PC-3 (cell line): ENCODE data around the gene TCF7L1. TPM values are rescaled to one million over a fixed set of nuclear protein-coding genes. Genes with fewer than 3 reads are reported as not detected.

Source experiments
- ATAC-seq: fragments of 200-7000 bp; cut with Tn5 transposase; 2 replicates; pipeline ENCODE4 v1.9.1; 2020; ENCODE audit warnings: mild to moderate bottlenecking, moderate library complexity
- BruUV-seq: library from RNA; stranded (reverse); fragments of 400-500 nt; replicated peaks from 2 replicates; lab custom pipeline; 2021; lab: Mats Ljungman, UMichigan
- CTCF ChIA-PET: fragments of 300-600 bp; sonication (Branson Sonifier 250); formaldehyde crosslinking; loops from one replicate; lab custom pipeline; 2022; ENCODE audit warnings: antibody characterized with exemption; lab: Charles Lee
- POLR2A ChIA-PET: fragments of 300-600 bp; sonication (Branson Sonifier 250); formaldehyde crosslinking; loops from one replicate; lab custom pipeline; 2022; ENCODE audit warnings: antibody characterized with exemption; ENCODE audit not compliant: unreplicated experiment; lab: Charles Lee
- DNase-seq: peaks from one replicate; pipeline ENCODE4 v3.0.0-alpha.2; 2015
- H2AFZ ChIP-seq: fragments of 300-600 bp; sonication (generic); 2 replicates; pipeline ENCODE4 v1.6.0; 2016; ENCODE audit warnings: antibody characterized with exemption, low read length
- H3F3A ChIP-seq: fragments of 300-600 bp; sonication (generic); one replicate; pipeline ENCODE4 v1.6.0; 2017; ENCODE audit warnings: antibody characterized with exemption, low read length, control low read depth, mild to moderate bottlenecking; ENCODE audit not compliant: unreplicated experiment
- H3K27ac ChIP-seq: fragments of 300-600 bp; sonication (generic); 2 replicates; pipeline ENCODE4 v1.5.1; 2016; ENCODE audit warnings: mild to moderate bottlenecking, low read length
- H3K27me3 ChIP-seq: fragments of 300-600 bp; sonication (generic); 2 replicates; pipeline ENCODE4 v1.6.1; 2016; ENCODE audit warnings: low read length, mixed read lengths
- H3K36me3 ChIP-seq: fragments of 300-600 bp; sonication (generic); 2 replicates; pipeline ENCODE4 v1.6.1; 2016; ENCODE audit warnings: low read depth, mixed run types, low read length, mixed read lengths
- H3K4me1 ChIP-seq: fragments of 300-600 bp; sonication (generic); 2 replicates; pipeline ENCODE4 v1.5.1; 2016; ENCODE audit warnings: low read length; ENCODE audit not compliant: insufficient read depth
- H3K4me2 ChIP-seq: fragments of 300-600 bp; sonication (generic); 2 replicates; pipeline ENCODE4 v1.6.0; 2016; ENCODE audit warnings: low read length
- H3K4me3 ChIP-seq: fragments of 300-600 bp; sonication (generic); 2 replicates; pipeline ENCODE4 v1.5.1; 2016; ENCODE audit warnings: mild to moderate bottlenecking, low read length, mixed read lengths
- H3K79me2 ChIP-seq: fragments of 300-600 bp; sonication (generic); 2 replicates; pipeline ENCODE4 v1.6.1; 2017; ENCODE audit warnings: low read length, mixed read lengths
- H3K9ac ChIP-seq: fragments of 300-600 bp; sonication (generic); 2 replicates; pipeline ENCODE4 v1.6.0; 2016; ENCODE audit warnings: mild to moderate bottlenecking, low read length
- H3K9me2 ChIP-seq: fragments of 300-600 bp; sonication (generic); replicated peaks from 2 replicates; pipeline ENCODE4 v1.6.1; 2016; ENCODE audit warnings: mixed run types, low read length, mixed read lengths
- H3K9me3 ChIP-seq: fragments of 300-600 bp; sonication (generic); 2 replicates; pipeline ENCODE4 v1.6.1; 2016; ENCODE audit warnings: low read length, mixed read lengths
- H4K20me1 ChIP-seq: fragments of 300-600 bp; sonication (generic); 2 replicates; pipeline ENCODE4 v1.6.1; 2016; ENCODE audit warnings: low read length, mixed read lengths
- EZH2 ChIP-seq: fragments of 300-600 bp; sonication (generic); IDR thresholded peaks from one replicate; pipeline ENCODE4 v1.6.1; 2017; ENCODE audit warnings: antibody characterized with exemption, mild to moderate bottlenecking, low read length; ENCODE audit not compliant: unreplicated experiment
- EZH2phosphoT487 ChIP-seq: fragments of 300-600 bp; sonication (generic); IDR thresholded peaks from 2 replicates; pipeline ENCODE4 v1.6.1; 2018; ENCODE audit warnings: mild to moderate bottlenecking, antibody characterized with exemption, low read length, borderline replicate concordance
- intact Hi-C: fragments of 100-400 bp; cut with micrococcal nuclease; formaldehyde crosslinking; loops from 2 replicates; pipeline ENCODE4 v1.9.0; 2023
- total RNA-seq: library from RNA; depleted of rRNA; stranded (reverse); fragments of >200 nt; gene quantifications from 2 replicates; pipeline ENCODE4 v1.2.3, GENCODE V29; 2014
- TF ChIP-seq, protein P1 (sequence below): fragments of 300-600 bp; sonication (generic); conservative IDR thresholded peaks from 2 replicates; pipeline ENCODE4 v1.5.1; 2017; ENCODE audit warnings: antibody characterized with exemption, low read depth, mild to moderate bottlenecking, low read length

Gene TCF7L1
- total RNA-seq, 1 experiment from 2014 or later: 1.8 TPM

DNA sequence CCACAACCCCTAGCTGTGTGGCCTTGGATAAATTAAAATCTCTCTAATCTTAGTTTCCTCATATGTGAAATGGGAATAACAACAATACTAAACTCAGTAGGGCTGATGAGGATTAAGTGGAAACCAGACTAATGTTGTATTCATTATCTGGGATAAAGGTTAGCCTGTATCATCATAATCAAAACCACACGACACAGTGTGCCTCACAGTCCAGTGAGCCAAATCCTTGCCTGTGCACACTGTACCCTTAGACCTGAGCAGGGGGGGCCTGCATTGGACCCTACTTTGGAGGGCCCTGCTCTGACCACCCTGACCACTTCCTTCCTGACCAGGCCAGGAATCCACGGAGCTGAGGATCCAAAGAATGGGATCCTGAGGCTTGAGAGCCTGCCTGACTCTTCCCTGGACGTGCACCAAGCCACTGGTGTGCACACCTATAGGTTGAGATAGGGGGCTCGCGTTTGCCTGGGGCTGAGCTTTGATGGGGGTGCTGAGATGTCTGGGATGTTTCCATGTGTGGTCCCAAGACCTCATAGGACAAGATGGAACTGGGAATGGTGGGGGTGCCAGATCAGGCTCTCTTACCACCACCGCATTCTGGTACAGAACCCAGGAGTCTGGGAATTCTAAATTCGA is 124.9 kb downstream of the TCF7L1 start:
- H3K27ac ChIP-seq: no peak overlapping the region
- intact Hi-C loops: no loop called here

DNA sequence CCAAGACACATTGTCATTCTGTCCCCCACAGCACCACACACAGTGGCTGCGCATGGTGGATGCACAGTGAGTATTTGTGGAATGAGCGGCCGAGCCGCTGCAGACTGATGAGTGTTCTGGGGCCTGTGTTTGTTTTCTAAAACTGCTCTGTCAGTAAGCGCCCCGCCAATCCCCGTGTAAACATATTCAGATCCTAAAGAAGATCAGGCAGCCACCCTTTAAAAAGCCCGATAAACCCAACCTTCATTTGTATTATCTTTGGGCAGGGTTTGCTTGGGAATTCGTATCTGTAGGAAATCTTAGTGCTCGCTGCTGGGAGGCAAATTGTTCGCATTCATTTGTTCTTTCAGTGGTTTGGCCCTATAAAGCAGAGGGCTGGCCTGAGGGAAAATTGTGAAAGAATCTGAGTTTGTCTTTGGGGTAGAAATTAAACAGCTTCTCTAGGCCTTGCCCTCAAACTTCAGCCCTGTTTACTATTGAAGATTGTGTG is 126.0 kb downstream of the TCF7L1 start:
- H3K36me3 ChIP-seq: no peaks in the 10 kb centered on the region
- ATAC-seq: no peak
- no peaks in the 10 kb centered on the region for H3F3A ChIP-seq
- no peaks in the 10 kb centered on the region for H3K9me2 ChIP-seq
- no peaks in the 10 kb centered on the region for H3K9me3 ChIP-seq
- H4K20me1 ChIP-seq: no peaks in the 10 kb centered on the region
- TF ChIP-seq, protein P1, sequence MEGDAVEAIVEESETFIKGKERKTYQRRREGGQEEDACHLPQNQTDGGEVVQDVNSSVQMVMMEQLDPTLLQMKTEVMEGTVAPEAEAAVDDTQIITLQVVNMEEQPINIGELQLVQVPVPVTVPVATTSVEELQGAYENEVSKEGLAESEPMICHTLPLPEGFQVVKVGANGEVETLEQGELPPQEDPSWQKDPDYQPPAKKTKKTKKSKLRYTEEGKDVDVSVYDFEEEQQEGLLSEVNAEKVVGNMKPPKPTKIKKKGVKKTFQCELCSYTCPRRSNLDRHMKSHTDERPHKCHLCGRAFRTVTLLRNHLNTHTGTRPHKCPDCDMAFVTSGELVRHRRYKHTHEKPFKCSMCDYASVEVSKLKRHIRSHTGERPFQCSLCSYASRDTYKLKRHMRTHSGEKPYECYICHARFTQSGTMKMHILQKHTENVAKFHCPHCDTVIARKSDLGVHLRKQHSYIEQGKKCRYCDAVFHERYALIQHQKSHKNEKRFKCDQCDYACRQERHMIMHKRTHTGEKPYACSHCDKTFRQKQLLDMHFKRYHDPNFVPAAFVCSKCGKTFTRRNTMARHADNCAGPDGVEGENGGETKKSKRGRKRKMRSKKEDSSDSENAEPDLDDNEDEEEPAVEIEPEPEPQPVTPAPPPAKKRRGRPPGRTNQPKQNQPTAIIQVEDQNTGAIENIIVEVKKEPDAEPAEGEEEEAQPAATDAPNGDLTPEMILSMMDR: no peak
- TF ChIP-seq EZH2phosphoT487 (no peak), EZH2 (no peak)
- CTCF ChIA-PET: no interaction called here
- intact Hi-C loops: no loop called here
- BruUV-seq: no TSS peak
- H3K27ac ChIP-seq: no peak overlapping the region
- no peak overlapping the region for H3K4me2 ChIP-seq
- H3K27me3 ChIP-seq: no peaks in the 10 kb centered on the region
- no peak overlapping the region for H3K9ac ChIP-seq
- H3K4me3 ChIP-seq: no peak overlapping the region
- no peak overlapping the region for H2AFZ ChIP-seq
- DNase-seq: peak; percentile 41
- peaks cover 21% of the 10 kb centered on the region for H3K4me1 ChIP-seq
- H3K79me2 ChIP-seq: no peaks in the 10 kb centered on the region
- POLR2A ChIA-PET: no interaction called here

More for the DNA sequence above, 124.9 kb downstream of the TCF7L1 start:
- Histone ChIP-seq H4K20me1 (no peaks in the 10 kb centered on the region), H3K9me3 (no peaks in the 10 kb centered on the region), H3K27me3 (no peaks in the 10 kb centered on the region), H3K4me1 (peaks cover 21% of the 10 kb centered on the region), H3K36me3 (no peaks in the 10 kb centered on the region), H3K9ac (no peak overlapping the region), H3K79me2 (no peaks in the 10 kb centered on the region), H3K4me3 (no peak overlapping the region), H3K9me2 (no peaks in the 10 kb centered on the region), H3K4me2 (no peak overlapping the region), H2AFZ (no peak overlapping the region), H3F3A (no peaks in the 10 kb centered on the region)
- ChIA-PET POLR2A (no interaction called here), CTCF (no interaction called here)
- no peak for DNase-seq
- BruUV-seq: no TSS peak
- no peak for TF ChIP-seq EZH2phosphoT487
- ATAC-seq: no peak

DNA sequence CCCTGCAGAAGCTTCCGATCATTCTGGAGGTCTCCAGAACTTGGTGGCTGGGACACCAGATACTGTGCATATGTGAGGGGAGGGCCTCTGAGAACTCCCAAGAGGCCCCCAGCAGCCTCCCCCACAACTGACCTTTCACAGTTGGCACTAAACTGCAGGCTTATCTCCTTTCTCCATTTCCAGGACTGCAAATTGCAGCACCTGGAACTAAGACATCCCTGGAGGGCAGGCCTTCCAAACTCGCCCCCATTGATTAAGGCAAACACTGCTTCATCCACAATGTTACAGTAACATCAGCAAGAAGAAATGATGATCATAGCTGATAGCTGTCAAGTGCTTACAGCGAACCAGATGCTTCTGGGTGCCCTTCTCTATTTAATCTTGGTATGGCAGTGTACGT is 126.7 kb downstream of the TCF7L1 start:
- no peaks in the 10 kb centered on the region for H3K36me3 ChIP-seq
- H3K79me2 ChIP-seq: no peaks in the 10 kb centered on the region
- no peak overlapping the region for H3K4me2 ChIP-seq
- ChIA-PET CTCF (no interaction called here), POLR2A (no interaction called here)
- no peak overlapping the region for H3K27ac ChIP-seq
- no peaks in the 10 kb centered on the region for H3K27me3 ChIP-seq
- no peak overlapping the region for H2AFZ ChIP-seq
- no TSS peak for BruUV-seq
- no peak for ATAC-seq
- no peak overlapping the region for H3K9ac ChIP-seq
- peaks cover 21% of the 10 kb centered on the region for H3K4me1 ChIP-seq
- H3K4me3 ChIP-seq: no peak overlapping the region
- TF ChIP-seq, protein P1: no peak
- no peak for TF ChIP-seq EZH2
- TF ChIP-seq EZH2phosphoT487: no peak
- no peaks in the 10 kb centered on the region for H3K9me3 ChIP-seq
- no peaks in the 10 kb centered on the region for H3F3A ChIP-seq
- no peaks in the 10 kb centered on the region for H4K20me1 ChIP-seq
- intact Hi-C loops: no loop called here
- DNase-seq: no peak
- no peaks in the 10 kb centered on the region for H3K9me2 ChIP-seq
